Measurements from ENCODE around the gene ERF.

DNA sequence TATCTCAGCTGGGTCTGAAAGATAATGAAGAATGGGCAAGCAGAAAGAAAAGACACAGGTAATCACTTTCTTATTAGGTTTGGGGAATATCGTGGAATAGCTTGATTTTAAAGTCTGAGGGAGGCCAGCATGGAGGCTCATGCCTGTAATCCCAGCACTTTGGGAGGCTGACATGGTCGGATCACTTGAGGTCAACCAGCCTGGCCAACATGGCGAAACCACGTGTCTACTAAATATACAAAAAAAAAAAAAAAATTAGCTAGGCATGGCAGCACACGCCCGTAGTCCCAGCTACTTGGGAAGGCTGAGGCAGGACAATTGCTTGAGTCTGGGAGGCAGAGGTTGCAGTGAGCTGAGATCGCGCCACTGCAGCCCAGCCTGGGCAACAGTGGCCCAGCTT, 48.9 kb upstream of the ERF start:
- TF ChIP-seq, protein P1, sequence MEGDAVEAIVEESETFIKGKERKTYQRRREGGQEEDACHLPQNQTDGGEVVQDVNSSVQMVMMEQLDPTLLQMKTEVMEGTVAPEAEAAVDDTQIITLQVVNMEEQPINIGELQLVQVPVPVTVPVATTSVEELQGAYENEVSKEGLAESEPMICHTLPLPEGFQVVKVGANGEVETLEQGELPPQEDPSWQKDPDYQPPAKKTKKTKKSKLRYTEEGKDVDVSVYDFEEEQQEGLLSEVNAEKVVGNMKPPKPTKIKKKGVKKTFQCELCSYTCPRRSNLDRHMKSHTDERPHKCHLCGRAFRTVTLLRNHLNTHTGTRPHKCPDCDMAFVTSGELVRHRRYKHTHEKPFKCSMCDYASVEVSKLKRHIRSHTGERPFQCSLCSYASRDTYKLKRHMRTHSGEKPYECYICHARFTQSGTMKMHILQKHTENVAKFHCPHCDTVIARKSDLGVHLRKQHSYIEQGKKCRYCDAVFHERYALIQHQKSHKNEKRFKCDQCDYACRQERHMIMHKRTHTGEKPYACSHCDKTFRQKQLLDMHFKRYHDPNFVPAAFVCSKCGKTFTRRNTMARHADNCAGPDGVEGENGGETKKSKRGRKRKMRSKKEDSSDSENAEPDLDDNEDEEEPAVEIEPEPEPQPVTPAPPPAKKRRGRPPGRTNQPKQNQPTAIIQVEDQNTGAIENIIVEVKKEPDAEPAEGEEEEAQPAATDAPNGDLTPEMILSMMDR (conservative IDR thresholded peaks at IDR 0.05), result no peak
- no peak for TF ChIP-seq ZFX (IDR thresholded peaks at IDR 0.05)
